HEK293 (cell line): ENCODE data around the gene IL10RB.

Source experiments
- CTCF ChIA-PET: fragments of 350-600 bp; formaldehyde crosslinking; extraction: SDS; loops from one replicate; lab custom pipeline; 2021; ENCODE audit warnings: antibody characterized with exemption; lab: Yijun Ruan, JAX
- POLR2A ChIA-PET: fragments of 300-600 bp; formaldehyde crosslinking; extraction: SDS; loops from one replicate; lab custom pipeline; 2020; ENCODE audit warnings: antibody characterized with exemption, inconsistent platforms; lab: Yijun Ruan, JAX
- H3K27ac ChIP-seq: fragments of 200-500 bp; sonication (Bioruptor generic); 2 replicates; pipeline ENCODE4 v1.5.1; 2014; ENCODE audit warnings: low read depth, low read length, control low read depth, inconsistent platforms; ENCODE audit errors: extremely low read depth
- H3K36me3 ChIP-seq, 2 experiments: fragments of 200-500 bp in 1 of 2; sonication (Bioruptor generic) in 1 of 2; 1 replicate in 1 of 2; 2 replicates in 1 of 2; pipeline ENCODE4 v1.5.1; 2014 to 2017; ENCODE audit warnings: inconsistent platforms in 2 of 2, low read length in 2 of 2; ENCODE audit not compliant: control insufficient read depth in 2 of 2, insufficient read depth in 1 of 2
- H3K4me1 ChIP-seq: fragments of 200-500 bp; sonication (Bioruptor generic); 2 replicates; pipeline ENCODE4 v1.5.1; 2014; ENCODE audit warnings: mild to moderate bottlenecking, low read length, inconsistent platforms; ENCODE audit not compliant: control insufficient read depth, insufficient read depth
- H3K4me3 ChIP-seq: 2 replicates; pipeline ENCODE4 v1.5.1; 2011; ENCODE audit warnings: low read depth, mild to moderate bottlenecking, control low read depth, low read length, moderate library complexity
- H3K9me3 ChIP-seq: fragments of 200-500 bp; sonication (Bioruptor generic); 2 replicates; pipeline ENCODE4 v1.5.1; 2014; ENCODE audit warnings: low read depth, low read length, inconsistent platforms; ENCODE audit not compliant: control insufficient read depth, insufficient read depth
- BCL11A ChIP-seq: fragments of 450-650 bp; formaldehyde crosslinking; IDR thresholded peaks from 2 replicates; pipeline ENCODE4 v1.5.1; 2016; ENCODE audit warnings: low read depth, missing biosample characterization, missing genetic modification characterization
- KLF9 ChIP-seq: fragments of 450-650 bp; formaldehyde crosslinking; IDR thresholded peaks from 2 replicates; pipeline ENCODE4 v1.5.1; 2016; ENCODE audit warnings: missing biosample characterization, missing genetic modification characterization, low read depth
- MYNN ChIP-seq: fragments of 450-650 bp; formaldehyde crosslinking; IDR thresholded peaks from 2 replicates; pipeline ENCODE4 v1.5.1; 2016; ENCODE audit warnings: missing biosample characterization, missing genetic modification characterization, borderline replicate concordance
- TRIM28 ChIP-seq: IDR thresholded peaks from 2 replicates; pipeline ENCODE4 v1.6.1; 2011; ENCODE audit warnings: low read length, control low read depth, borderline replicate concordance
- ZBTB21 ChIP-seq: fragments of 450-650 bp; formaldehyde crosslinking; IDR thresholded peaks from 2 replicates; pipeline ENCODE4 v1.5.1; 2017; ENCODE audit warnings: missing biosample characterization, missing genetic modification characterization
- ZFP37 ChIP-seq: fragments of 450-650 bp; formaldehyde crosslinking; IDR thresholded peaks from 2 replicates; pipeline ENCODE4 v1.5.1; 2016; ENCODE audit warnings: missing biosample characterization, missing genetic modification characterization
- ZIC2 ChIP-seq: fragments of 450-650 bp; formaldehyde crosslinking; IDR thresholded peaks from 2 replicates; pipeline ENCODE4 v1.5.1; 2016; ENCODE audit warnings: missing biosample characterization, missing genetic modification characterization
- ZNF10 ChIP-seq: fragments of 450-650 bp; formaldehyde crosslinking; IDR thresholded peaks from 2 replicates; pipeline ENCODE4 v1.5.1; 2017; ENCODE audit warnings: missing biosample characterization, missing genetic modification characterization
- ZNF16 ChIP-seq: fragments of 450-650 bp; formaldehyde crosslinking; IDR thresholded peaks from 2 replicates; pipeline ENCODE4 v1.5.1; 2016; ENCODE audit warnings: low read depth, missing biosample characterization, missing genetic modification characterization
- ZNF2 ChIP-seq: fragments of 450-650 bp; formaldehyde crosslinking; IDR thresholded peaks from 2 replicates; pipeline ENCODE4 v1.5.1; 2016; ENCODE audit warnings: missing biosample characterization, missing genetic modification characterization
- ZNF324 ChIP-seq: fragments of 450-650 bp; formaldehyde crosslinking; IDR thresholded peaks from 2 replicates; pipeline ENCODE4 v1.5.1; 2016; ENCODE audit warnings: missing biosample characterization, missing genetic modification characterization
- ZNF362 ChIP-seq: fragments of 450-650 bp; formaldehyde crosslinking; IDR thresholded peaks from 2 replicates; pipeline ENCODE4 v1.5.1; 2016; ENCODE audit warnings: missing biosample characterization, missing genetic modification characterization
- ZNF423 ChIP-seq: fragments of 450-650 bp; formaldehyde crosslinking; IDR thresholded peaks from 2 replicates; pipeline ENCODE4 v1.5.1; 2016; ENCODE audit warnings: missing biosample characterization, missing genetic modification characterization
- ZNF544 ChIP-seq: fragments of 450-650 bp; formaldehyde crosslinking; IDR thresholded peaks from 2 replicates; pipeline ENCODE4 v1.5.0; 2017; ENCODE audit warnings: missing biosample characterization, missing genetic modification characterization
- ZNF600 ChIP-seq: fragments of 450-650 bp; formaldehyde crosslinking; IDR thresholded peaks from 2 replicates; pipeline ENCODE4 v1.5.1; 2016; ENCODE audit warnings: missing biosample characterization, missing genetic modification characterization
- ZNF645 ChIP-seq: fragments of 450-650 bp; formaldehyde crosslinking; IDR thresholded peaks from 2 replicates; pipeline ENCODE4; 2016; ENCODE audit warnings: missing biosample characterization, missing genetic modification characterization
- ZNF792 ChIP-seq: fragments of 450-650 bp; formaldehyde crosslinking; IDR thresholded peaks from 2 replicates; pipeline ENCODE4 v1.5.1; 2016; ENCODE audit warnings: missing biosample characterization, missing genetic modification characterization
- TF ChIP-seq, protein P1 (sequence below): fragments of 450-650 bp; formaldehyde crosslinking; IDR thresholded peaks from 2 replicates; pipeline ENCODE4 v1.5.1; 2016; ENCODE audit warnings: missing biosample characterization, missing genetic modification characterization
- TF ChIP-seq, protein P2 (sequence below): fragments of 450-650 bp; formaldehyde crosslinking; IDR thresholded peaks from 2 replicates; pipeline ENCODE4 v1.5.1; 2016; ENCODE audit warnings: missing biosample characterization, missing genetic modification characterization

IL10RB gene

GRCh38 chr21:33267250-33267649 lies 1.1 kb downstream of the IL10RB start:
- Histone ChIP-seq H3K9me3 (no peaks in the 10 kb centered on the region), H3K4me1 (no peaks in the 10 kb centered on the region), H3K4me3 (peak overlapping the region; percentile 75; the same call in 1 of the 2 replicates), H3K27ac (no peak overlapping the region), H3K36me3 (peaks cover under 1 to 32% of the 10 kb centered on the region in 2 experiments; a peak in 2 of 3 replicates)
- TF ChIP-seq ZNF362 (tag by site-specific recombination): peak; percentile 69
- no peak for TF ChIP-seq ZNF423
- no peak for TF ChIP-seq ZNF2 (tag by site-specific recombination)
- ChIA-PET POLR2A (interaction anchor here (0.6 to 2.4 kb wide), 3 partner anchors 41 to 58 kb away, joined by 3 to 11 read pairs (median 5); partner anchors contain the start of gene IFNAR1), CTCF (interaction anchor here (0.9 to 1.4 kb wide), 3 partner anchors 14 to 94 kb away, joined by 3 read pairs; no protein-coding TSS in a partner anchor)

GRCh38 chr21:33268393-33268736 lies 2.2 kb downstream of the IL10RB start:
- CTCF ChIA-PET: interaction anchor here (0.6 to 0.9 kb wide), 2 partner anchors 93 to 94 kb away, joined by 3 to 4 read pairs; no protein-coding TSS in a partner anchor
- TF ChIP-seq ZIC2: no peak
- TF ChIP-seq ZNF10 (tag by site-specific recombination): peak; percentile 49; the same call in 1 of the 2 replicates
- Histone ChIP-seq H3K9me3 (no peaks in the 10 kb centered on the region), H3K36me3 (peaks cover 4 to 31% of the 10 kb centered on the region in 2 experiments; a peak in 2 of 3 replicates), H3K4me3 (no peak overlapping the region), H3K4me1 (peaks cover 3% of the 10 kb centered on the region), H3K27ac (no peak overlapping the region)
- POLR2A ChIA-PET: interaction anchor here (1.1 kb wide), 1 partner anchor 212 kb away, joined by 3 read pairs; the partner anchor contains the start of gene TMEM50B

DNA sequence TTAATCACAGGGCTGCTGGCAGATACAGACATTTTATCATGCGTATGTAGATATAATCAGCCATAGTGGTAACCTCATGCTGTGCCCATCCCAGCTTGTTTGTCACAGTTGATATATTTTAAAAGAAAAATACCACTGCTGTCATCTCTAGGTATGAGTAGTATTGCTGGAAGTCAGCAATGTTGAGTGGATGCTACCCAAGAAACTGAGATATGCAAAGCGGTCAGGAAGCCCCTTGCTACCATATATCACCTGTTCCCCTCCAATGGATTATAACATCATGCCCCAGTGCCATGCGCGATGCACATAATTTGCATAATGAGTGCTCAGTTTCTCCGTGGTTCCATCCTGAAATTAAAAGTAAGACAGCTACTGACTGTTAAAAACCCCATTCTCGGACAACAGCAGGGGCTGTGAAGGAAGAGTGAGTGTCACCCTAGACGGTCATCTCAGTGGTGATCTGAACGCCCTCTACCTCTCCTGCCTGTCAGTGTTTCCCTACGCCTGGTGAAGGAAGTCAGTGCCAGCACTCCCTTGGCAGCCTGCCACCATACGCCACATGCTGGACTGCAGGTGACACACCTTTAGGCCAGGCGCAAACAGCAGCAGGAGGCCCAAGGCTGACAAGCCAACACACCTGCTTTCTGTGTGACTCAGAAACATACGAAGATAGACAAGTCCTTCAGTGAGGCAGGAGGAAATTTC lies 2.7 kb downstream of the IL10RB start:
- ChIA-PET CTCF (interaction anchor here (0.6 to 1.0 kb wide), 2 partner anchors 92 to 93 kb away, joined by 4 read pairs; no protein-coding TSS in a partner anchor), POLR2A (interaction anchor here (0.7 to 1.1 kb wide), 3 partner anchors 56 to 211 kb away, joined by 3 to 6 read pairs (median 3); partner anchors contain the start of genes IFNAR1 and TMEM50B)
- H3K27ac ChIP-seq: no peak overlapping the region

More for the DNA sequence above, 2.7 kb downstream of the IL10RB start:
- Histone ChIP-seq H3K36me3 (peaks cover 4 to 31% of the 10 kb centered on the region in 2 experiments; a peak in 2 of 3 replicates), H3K9me3 (no peaks in the 10 kb centered on the region), H3K4me3 (no peak overlapping the region)
- TF ChIP-seq ZFP37: no peak
- TF ChIP-seq ZNF544 (tag by site-specific recombination): 0 out of 2 replicates have a peak, but pooled peaks have one; percentile 11
- no peak for TF ChIP-seq ZNF16 (tag by site-specific recombination)
- no peak for TF ChIP-seq ZNF645 (tag by site-specific recombination)
- TF ChIP-seq ZNF792 (tag by site-specific recombination): no peak
- TF ChIP-seq KLF9 (tag by site-specific recombination): no peak
- no peak for TF ChIP-seq ZNF324
- TF ChIP-seq BCL11A: no peak
- TF ChIP-seq, protein P1, sequence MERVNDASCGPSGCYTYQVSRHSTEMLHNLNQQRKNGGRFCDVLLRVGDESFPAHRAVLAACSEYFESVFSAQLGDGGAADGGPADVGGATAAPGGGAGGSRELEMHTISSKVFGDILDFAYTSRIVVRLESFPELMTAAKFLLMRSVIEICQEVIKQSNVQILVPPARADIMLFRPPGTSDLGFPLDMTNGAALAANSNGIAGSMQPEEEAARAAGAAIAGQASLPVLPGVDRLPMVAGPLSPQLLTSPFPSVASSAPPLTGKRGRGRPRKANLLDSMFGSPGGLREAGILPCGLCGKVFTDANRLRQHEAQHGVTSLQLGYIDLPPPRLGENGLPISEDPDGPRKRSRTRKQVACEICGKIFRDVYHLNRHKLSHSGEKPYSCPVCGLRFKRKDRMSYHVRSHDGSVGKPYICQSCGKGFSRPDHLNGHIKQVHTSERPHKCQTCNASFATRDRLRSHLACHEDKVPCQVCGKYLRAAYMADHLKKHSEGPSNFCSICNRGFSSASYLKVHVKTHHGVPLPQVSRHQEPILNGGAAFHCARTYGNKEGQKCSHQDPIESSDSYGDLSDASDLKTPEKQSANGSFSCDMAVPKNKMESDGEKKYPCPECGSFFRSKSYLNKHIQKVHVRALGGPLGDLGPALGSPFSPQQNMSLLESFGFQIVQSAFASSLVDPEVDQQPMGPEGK (tag by site-specific recombination): no peak
- TF ChIP-seq ZNF600: 0 out of 2 replicates have a peak, but pooled peaks have one; percentile 31
- no peak for TF ChIP-seq ZBTB21 (tag by site-specific recombination)
- TF ChIP-seq, protein P2, sequence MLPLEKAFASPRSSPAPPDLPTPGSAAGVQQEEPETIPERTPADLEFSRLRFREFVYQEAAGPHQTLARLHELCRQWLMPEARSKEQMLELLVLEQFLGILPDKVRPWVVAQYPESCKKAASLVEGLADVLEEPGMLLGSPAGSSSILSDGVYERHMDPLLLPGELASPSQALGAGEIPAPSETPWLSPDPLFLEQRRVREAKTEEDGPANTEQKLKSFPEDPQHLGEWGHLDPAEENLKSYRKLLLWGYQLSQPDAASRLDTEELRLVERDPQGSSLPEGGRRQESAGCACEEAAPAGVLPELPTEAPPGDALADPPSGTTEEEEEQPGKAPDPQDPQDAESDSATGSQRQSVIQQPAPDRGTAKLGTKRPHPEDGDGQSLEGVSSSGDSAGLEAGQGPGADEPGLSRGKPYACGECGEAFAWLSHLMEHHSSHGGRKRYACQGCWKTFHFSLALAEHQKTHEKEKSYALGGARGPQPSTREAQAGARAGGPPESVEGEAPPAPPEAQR (tag by site-specific recombination): no peak
- TF ChIP-seq TRIM28: no peak
- no peak for TF ChIP-seq MYNN (tag by site-specific recombination)
- TF ChIP-seq, all 188 proteins: peak for 2
- peaks cover 3% of the 10 kb centered on the region for H3K4me1 ChIP-seq
